Endothelial cell of hepatic sinusoid (primary cell): ENCODE results near the gene BOC.

ENCODE experiments used
- in situ Hi-C: cut with HindIII; loops from 2 replicates; pipeline ENCODE4 v1.10.0; 2017; ENCODE audit warnings: low sequenced_read_pairs

The BOC gene

DNA sequence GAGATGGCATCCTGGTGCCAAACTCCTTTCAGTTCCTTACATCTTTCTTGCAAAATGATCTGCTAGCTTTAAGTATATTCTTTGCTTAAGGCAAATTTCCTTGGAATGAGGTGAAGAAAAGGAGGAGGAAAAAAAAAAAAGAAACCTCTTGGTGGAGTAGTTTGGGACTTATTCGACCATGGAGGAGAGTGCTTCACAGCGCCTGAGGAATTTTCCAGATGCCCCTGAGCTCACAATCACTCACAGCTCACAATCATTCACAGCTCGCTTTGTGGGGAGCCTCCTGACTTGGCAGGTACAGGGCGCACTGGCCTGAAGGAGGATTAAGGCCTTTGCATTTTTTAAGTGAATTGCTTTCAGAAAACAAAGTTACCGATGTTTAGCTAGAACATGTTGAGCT is 53.9 kb downstream of the BOC start:
- in situ Hi-C loops = no loop called here

GRCh38 chr3:113266738-113267137 is 55.4 kb downstream of the BOC start:
- in situ Hi-C loops = no loop called here

DNA sequence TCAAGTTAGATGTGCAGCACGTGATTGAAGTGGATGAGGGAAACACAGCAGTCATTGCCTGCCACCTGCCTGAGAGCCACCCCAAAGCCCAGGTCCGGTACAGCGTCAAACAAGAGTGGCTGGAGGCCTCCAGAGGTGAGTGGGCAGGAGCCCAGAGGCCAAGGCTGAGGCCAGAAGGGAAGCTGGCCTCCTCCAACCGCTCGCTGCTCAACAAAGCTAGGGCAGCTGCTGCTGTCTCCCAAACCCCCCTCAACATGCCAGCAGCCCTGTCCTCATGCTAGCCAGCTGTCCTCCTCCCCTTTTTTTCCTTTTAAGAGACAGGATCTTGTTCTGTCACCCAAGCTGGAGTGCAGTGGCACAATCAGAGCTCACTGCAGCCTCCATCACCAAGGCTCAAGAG is 57.0 kb downstream of the BOC start:
- in situ Hi-C loops = no loop called here

DNA sequence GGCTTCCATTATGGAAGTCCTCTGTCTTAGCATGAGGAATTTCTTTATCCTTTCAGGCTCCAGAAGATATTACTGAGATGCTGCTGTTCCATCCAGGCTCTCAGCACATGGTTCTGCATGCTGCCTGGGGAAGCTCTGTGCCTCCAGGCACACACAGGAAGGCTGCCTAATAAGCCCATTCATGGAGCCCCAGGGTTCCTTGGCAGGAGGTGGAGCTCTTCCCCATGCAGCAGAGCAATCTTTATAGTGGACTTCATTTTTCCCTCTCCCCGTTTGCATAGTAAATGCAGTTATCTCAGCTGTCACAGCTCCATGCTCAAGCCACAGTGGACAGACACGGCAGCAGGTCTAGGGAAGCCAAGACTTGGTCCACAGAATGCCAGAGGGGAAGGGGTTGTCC is 57.6 kb downstream of the BOC start:
- in situ Hi-C loops = no loop called here

DNA sequence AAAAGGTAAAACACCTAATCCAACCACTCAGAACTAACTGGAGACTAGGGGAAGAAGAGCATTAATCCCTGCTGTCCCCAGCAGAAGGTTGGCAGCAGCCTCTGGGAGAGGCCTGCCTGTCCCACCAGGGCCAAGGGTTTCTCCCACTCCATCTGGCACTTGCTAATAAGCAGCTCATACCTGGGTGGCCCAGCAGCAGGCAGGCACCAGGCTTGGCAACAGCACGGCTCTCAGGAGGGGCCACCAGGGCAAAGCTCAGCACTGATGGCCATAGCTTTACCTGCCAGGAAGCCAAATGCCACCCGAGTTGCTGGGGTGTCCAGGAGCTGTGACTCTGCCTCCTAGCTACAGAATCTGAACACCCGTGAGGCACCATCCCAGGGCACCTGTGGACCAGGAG is 58.3 kb downstream of the BOC start:
- in situ Hi-C loops = no loop called here

- in situ Hi-C loops = no loop called here
Measured at GRCh38 chr3:113270068-113270467, 58.7 kb downstream of the BOC start.

DNA sequence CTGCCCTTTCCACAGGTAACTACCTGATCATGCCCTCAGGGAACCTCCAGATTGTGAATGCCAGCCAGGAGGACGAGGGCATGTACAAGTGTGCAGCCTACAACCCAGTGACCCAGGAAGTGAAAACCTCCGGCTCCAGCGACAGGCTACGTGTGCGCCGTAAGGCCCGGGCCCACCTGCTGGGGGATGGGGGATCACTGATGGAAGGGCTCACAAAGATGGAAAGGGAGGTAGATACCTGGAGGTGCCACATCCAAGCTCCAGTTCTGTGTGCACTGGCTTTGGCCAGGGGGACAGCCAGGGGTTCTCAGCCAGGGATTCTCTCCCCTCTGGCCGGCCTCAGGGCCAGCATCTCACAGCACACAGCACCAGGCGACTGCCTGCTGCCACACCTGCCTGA is 59.4 kb downstream of the BOC start:
- in situ Hi-C loops = no loop called here

- in situ Hi-C loops = no loop called here
Measured at GRCh38 chr3:113271189-113271588, 59.8 kb downstream of the BOC start.

DNA sequence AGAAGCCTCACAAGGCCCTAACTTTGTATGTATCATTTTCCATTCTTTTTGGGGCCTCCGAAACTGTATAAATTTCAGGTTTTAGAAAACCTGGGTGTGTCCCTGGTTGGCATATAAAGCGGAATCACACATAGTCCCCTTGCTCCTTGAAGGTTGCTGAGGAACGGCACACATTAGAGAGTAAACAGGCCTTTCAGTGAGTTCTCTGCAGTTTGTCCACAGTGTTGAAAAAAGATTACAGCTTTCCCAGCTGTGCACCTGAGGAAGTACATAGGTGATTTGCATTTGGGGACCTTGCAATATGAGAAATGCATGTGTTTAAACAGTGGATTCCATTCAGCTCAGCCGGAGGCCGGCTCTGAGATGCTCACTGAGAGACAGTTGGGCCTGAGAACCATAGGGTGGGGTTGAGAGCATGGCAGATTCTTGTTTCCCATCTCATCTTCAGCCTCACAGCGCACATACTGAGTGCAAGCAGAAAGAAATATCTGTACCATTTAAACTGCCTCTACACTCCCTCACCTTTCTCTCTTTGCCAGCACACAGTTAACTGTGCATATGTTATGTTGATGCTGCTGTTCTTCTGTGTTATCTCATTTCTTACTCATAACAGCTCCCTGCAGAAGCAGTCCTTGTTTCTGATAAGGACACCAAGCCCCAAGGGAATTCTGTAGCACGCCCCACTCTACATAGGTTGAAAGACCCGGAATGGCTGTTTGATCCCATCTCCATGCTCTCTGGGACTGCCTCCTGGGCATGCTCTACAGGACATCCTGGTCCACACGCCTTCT is 60.4 kb downstream of the BOC start:
- in situ Hi-C loops = no loop called here

DNA sequence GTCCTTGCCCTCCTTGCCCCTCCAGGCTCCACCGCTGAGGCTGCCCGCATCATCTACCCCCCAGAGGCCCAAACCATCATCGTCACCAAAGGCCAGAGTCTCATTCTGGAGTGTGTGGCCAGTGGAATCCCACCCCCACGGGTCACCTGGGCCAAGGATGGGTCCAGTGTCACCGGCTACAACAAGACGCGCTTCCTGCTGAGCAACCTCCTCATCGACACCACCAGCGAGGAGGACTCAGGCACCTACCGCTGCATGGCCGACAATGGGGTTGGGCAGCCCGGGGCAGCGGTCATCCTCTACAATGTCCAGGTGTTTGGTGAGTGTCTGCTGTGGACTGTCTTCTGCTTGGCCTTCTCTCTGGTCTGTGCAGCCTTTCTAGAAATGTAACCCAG is 61.0 kb downstream of the BOC start:
- in situ Hi-C loops = no loop called here

GRCh38 chr3:113273011-113273410 is 61.7 kb downstream of the BOC start:
- in situ Hi-C loops = no loop called here

DNA sequence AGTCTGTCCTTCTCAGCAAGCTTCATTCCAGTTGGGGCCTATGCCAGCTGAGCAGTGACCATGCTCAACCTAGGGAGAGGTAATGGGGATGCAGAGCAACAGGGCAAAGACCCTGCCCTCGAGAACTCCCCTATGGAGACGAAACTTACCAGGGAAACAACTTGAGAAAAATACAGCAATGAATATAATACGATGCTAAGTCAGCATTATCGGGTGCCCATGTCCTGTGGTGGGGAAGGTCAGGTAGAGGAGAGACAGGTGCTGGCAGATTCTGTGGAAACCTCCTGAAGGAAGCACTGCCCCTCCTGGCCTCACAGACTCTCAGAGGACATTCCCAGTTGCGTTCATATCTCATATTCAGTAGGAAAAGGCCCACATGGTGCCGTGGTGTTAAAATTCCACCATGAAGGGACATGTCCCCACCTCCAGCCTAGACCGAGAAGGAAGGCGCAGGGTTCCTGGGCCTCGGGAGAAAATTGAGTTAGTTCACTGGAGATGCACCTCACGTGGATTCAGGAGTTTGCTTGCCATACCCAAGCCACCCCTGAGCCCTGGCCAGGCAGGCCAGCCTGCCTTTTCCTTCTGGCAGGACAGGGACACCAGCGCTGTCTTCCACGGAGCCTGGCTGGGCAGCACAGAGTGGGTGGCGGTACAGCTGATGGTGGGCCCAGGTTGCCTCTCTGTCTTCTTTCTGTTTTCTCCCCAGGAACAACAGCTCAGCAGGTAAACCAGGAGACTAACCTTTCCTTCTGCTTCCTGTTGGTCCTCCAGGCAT is 62.4 kb downstream of the BOC start:
- in situ Hi-C loops = no loop called here

- in situ Hi-C loops = no loop called here
Measured at GRCh38 chr3:113274425-113275257, 63.3 kb downstream of the BOC start.

DNA sequence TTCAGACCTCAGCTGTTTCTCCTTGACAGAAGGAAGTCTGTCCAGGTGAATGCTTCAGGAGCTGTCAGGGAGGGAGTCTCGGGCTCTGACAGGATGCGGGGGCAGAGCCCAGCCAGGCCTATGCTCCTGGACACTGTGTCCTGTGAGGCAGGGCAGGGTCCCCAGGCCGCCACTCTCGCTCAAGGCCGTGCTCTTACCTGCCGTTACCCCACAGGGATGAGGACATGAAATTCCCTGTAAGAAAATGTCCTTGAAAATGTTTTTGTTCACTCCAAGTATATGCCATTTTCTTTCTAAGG is 63.9 kb downstream of the BOC start:
- in situ Hi-C loops = no loop called here

GRCh38 chr3:113275583-113275928 is 64.2 kb downstream of the BOC start:
- in situ Hi-C loops = no loop called here

DNA sequence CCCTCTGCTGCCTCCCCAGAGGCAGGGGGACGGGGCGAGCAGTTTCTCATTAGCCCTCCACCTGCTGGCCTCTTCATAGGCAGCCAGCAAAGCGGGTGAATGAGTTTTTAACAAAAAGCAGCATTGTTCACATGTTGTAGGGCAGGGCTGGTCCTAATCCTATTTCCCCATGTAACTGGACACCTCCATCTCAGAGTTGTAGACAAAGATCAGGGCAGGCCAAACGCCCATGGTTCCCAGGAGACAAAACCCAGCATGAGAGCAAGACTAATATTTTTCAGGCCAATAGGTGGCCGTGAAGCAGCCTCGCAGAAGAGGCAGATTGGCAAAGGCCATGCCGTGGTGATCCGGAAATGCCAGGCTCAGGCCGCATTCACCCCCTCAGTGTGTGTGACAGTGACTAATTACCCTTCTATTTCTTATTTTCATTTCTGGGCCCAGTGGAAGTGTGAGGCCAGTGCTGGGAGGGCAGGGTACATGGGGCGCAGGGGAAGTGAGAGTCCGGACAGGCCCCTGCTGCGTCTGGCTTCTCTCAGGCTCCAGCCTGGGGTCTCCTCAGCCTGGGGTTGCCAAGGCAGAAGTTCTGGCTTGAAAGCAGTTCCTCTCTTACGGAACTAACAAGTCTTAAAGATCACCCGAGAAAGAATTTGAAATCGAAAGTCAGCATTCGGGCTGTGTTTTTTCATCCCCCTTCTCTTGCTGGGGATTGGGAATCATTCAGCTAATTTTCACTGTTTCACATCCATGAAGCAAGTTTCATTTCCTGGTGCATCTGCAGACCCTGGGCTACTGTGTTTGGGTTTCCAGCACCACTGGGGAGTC is 64.8 kb downstream of the BOC start:
- in situ Hi-C loops = no loop called here

- in situ Hi-C loops = no loop called here
Measured at GRCh38 chr3:113276751-113277080, 65.4 kb downstream of the BOC start.

DNA sequence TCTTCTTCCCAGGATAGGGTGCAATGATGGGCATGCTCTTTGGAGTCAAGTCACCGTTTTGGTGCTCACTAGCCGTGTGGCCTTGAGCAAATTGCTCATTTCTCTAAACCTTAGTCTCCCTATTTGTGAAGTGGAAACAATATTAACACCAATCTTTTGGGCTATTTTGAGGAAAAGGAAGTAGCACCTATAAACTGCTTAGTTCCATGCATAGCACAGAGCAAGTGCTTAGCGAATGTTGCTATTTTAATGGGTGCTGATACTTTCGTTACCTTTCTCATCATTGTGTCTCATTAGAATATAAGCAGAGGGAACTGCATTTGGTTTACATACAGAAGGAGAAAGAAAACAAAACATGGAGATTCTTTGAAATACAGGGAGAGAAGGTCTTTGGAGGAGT is 66.1 kb downstream of the BOC start:
- in situ Hi-C loops = no loop called here

GRCh38 chr3:113277941-113278598 is 66.7 kb downstream of the BOC start:
- in situ Hi-C loops = no loop called here

GRCh38 chr3:113278599-113278955 is 67.2 kb downstream of the BOC start:
- in situ Hi-C loops = no loop called here

DNA sequence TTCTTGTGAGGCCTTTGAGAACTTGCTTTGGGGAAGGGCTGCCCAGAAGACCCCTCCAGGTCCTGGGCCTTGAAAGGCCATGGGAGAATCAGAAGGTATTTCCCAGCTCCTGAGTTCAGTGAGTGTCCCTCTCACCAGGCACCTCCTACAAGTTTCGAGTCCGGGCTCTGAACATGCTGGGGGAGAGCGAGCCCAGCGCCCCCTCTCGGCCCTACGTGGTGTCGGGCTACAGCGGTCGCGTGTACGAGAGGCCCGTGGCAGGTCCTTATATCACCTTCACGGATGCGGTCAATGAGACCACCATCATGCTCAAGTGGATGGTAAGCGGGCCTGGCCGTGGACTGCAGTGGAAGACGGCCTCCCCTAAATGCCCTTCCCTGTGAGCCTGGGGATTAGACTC is 68.3 kb downstream of the BOC start:
- in situ Hi-C loops = no loop called here
